ENCODE results near the gene CNBP. TPM values are rescaled to one million over a fixed set of nuclear protein-coding genes. Genes with fewer than 3 reads are reported as not detected.

CNBP gene
- total and polyA plus RNA-seq, 9 of the 15 experiments (the other 6 are each of a cell fraction or from before 2014, with no cell fraction given), result 284 to 717 (median 412) TPM

DNA sequence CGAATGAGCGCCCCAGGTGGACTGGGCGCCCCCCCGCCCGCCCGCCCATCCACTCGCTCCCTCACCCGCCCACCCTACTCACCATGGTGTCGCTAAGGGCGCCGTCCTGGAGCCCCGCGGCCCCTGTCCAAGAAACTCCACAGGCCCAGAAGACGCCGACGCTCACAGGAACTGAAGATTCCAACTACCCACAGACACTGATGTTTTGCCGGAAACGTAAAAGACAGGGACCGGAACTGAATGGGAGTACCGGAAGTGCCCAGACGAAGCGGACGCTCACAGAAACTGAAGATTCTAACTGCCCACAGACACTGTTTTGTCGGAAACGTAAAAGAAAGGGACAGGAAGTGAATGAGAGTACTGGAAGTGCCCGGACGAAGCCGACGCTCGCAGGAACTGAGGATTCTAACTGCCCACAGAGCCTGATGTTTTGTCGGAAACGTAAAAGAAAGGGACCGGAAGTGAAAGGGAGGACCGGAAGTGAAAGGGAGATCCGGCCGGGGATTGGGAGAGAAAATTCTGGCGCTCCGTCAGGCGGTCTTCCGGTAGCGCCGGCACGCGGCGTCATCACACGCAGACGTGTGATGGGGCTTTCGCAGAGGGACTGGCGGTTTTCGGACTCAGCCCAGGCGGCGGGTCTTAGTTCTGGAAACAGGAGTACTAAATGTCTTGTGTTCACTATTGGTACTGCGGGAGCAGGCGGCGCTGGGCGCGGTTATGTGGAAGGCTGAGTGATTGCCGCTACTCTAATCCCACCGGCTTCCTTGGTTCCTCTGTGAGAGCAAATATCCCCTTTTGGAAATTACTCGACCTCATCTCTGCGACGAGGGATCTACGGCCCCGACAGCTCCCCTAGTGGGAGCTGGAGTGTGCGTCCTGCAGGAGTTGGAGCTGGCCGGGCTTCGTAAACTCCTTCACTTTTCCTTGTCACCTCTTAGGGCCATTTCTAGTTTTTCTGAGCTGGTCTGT, 22.5 kb downstream of the CNBP start, which contains the start of gene ISY1 (continued):
- TF ChIP-seq, protein P1, sequence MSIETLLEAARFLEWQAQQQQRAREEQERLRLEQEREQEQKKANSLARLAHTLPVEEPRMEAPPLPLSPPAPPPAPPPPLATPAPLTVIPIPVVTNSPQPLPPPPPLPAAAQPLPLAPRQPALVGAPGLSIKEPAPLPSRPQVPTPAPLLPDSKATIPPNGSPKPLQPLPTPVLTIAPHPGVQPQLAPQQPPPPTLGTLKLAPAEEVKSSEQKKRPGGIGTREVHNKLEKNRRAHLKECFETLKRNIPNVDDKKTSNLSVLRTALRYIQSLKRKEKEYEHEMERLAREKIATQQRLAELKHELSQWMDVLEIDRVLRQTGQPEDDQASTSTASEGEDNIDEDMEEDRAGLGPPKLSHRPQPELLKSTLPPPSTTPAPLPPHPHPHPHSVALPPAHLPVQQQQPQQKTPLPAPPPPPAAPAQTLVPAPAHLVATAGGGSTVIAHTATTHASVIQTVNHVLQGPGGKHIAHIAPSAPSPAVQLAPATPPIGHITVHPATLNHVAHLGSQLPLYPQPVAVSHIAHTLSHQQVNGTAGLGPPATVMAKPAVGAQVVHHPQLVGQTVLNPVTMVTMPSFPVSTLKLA (conservative IDR thresholded peaks at IDR 0.05), result peak; percentile 77 to 88
- peak; percentile 58; the same call in 1 of the 2 replicates for TF ChIP-seq ETS1 (conservative IDR thresholded peaks at IDR 0.05; ENCODE audit: control insufficient read depth, low read depth, low read length)
- TF ChIP-seq DMBX1 (CRISPR knock-in tag; IDR thresholded peaks at IDR 0.05; ENCODE audit: borderline replicate concordance), result 0 out of 2 replicates have a peak, but pooled peaks have one; percentile 25
- TF ChIP-seq POU5F1 (IDR thresholded peaks at IDR 0.05; ENCODE audit: borderline replicate concordance, low read depth, low read length, partially characterized antibody), result peak; percentile 54
- TF ChIP-seq RBBP5 (IDR thresholded peaks at IDR 0.05; ENCODE audit: borderline replicate concordance, insufficient read depth, low read length, poor library complexity, severe bottlenecking), result peak; percentile 49
- TF ChIP-seq SMC3 (conservative IDR thresholded peaks at IDR 0.05; ENCODE audit: insufficient read depth, low read depth, low read length), result peak; percentile 30
- TF ChIP-seq, protein P2, sequence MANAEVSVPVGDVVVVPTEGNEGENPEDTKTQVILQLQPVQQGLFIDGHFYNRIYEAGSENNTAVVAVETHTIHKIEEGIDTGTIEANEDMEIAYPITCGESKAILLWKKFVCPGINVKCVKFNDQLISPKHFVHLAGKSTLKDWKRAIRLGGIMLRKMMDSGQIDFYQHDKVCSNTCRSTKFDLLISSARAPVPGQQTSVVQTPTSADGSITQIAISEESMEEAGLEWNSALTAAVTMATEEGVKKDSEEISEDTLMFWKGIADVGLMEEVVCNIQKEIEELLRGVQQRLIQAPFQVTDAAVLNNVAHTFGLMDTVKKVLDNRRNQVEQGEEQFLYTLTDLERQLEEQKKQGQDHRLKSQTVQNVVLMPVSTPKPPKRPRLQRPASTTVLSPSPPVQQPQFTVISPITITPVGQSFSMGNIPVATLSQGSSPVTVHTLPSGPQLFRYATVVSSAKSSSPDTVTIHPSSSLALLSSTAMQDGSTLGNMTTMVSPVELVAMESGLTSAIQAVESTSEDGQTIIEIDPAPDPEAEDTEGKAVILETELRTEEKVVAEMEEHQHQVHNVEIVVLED (CRISPR knock-in tag; IDR thresholded peaks at IDR 0.05), result peak; percentile 35
- TF ChIP-seq CBX3 (IDR thresholded peaks at IDR 0.05; ENCODE audit: borderline replicate concordance in 1 of 2, low read length in 2 of 2), result peak in 1 of 2 experiments; percentile 44; a peak in 1 of 3 replicates
- TF ChIP-seq TFAP4 (CRISPR knock-in tag; IDR thresholded peaks at IDR 0.05; ENCODE audit: borderline replicate concordance), result peak; percentile 50
- peak; percentile 71; the same call in 1 of the 2 replicates for TF ChIP-seq NBN (IDR thresholded peaks at IDR 0.05; ENCODE audit: low read depth)
- TF ChIP-seq CBX2 (IDR thresholded peaks at IDR 0.05; ENCODE audit: insufficient read depth, low read length, poor library complexity, severe bottlenecking), result no peak
- TF ChIP-seq SOX6 (IDR thresholded peaks at IDR 0.05), result peak; percentile 31; the same call in 1 of the 2 replicates
- peak; percentile 74 for TF ChIP-seq PHF8 (IDR thresholded peaks at IDR 0.05; ENCODE audit: borderline replicate concordance, low read length)
- peak; percentile 18; the same call in 1 of the 2 replicates for TF ChIP-seq ZNF395 (CRISPR knock-in tag; IDR thresholded peaks at IDR 0.05)
- no peak; the same call in 1 of the 2 replicates for TF ChIP-seq BHLHE40 (IDR thresholded peaks at IDR 0.05; ENCODE audit: low read length)
- TF ChIP-seq TEAD4 (IDR thresholded peaks at IDR 0.05; ENCODE audit: low read length), result 0 out of 2 replicates have a peak, but pooled peaks have one; percentile 3
- no peak for TF ChIP-seq TEAD4 (CRISPR knock-in tag; IDR thresholded peaks at IDR 0.05; ENCODE audit: borderline replicate concordance)
- 0 out of 2 replicates have a peak, but pooled peaks have one; percentile 62 for TF ChIP-seq ZBED1 (IDR thresholded peaks at IDR 0.05)

All from K562 (cell line).